Lower lobe of right lung (tissue), 2 donors: Measurements from ENCODE around the gene GGT5. TPM values are rescaled to one million over a fixed set of nuclear protein-coding genes. Genes with fewer than 3 reads are reported as not detected.

Experiments
- ATAC-seq, 2 donors: fragments of 200-7000 bp; cut with Tn5 transposase; one replicate each; pipeline ENCODE4 v1.9.1; 2020 to 2022; ENCODE audit warnings: mild to moderate bottlenecking in 2 of 2, moderate library complexity in 2 of 2
- DNase-seq: peaks from one replicate; pipeline ENCODE4 v3.0.0-alpha.2; 2020
- H3K27ac ChIP-seq: fragments of 200-600 bp; one replicate; pipeline ENCODE4 v1.8.0; 2022
- H3K27me3 ChIP-seq: fragments of 200-600 bp; one replicate; pipeline ENCODE4 v1.8.0; 2022; ENCODE audit warnings: low read depth
- H3K36me3 ChIP-seq: fragments of 200-600 bp; one replicate; pipeline ENCODE4 v1.8.0; 2022; ENCODE audit warnings: mild to moderate bottlenecking
- H3K4me1 ChIP-seq: fragments of 200-600 bp; one replicate; pipeline ENCODE4 v1.8.0; 2022
- H3K4me3 ChIP-seq: fragments of 200-600 bp; one replicate; pipeline ENCODE4 v1.8.0; 2022; ENCODE audit warnings: mild to moderate bottlenecking
- H3K9me3 ChIP-seq: fragments of 200-600 bp; one replicate; pipeline ENCODE4 v1.8.0; 2022
- intact Hi-C: fragments of 100-400 bp; cut with DNase I; formaldehyde crosslinking; loops from one replicate; pipeline ENCODE4 v1.11.0; 2022
- total RNA-seq: library from RNA; stranded (reverse); fragmentation: NEBNext Ultra II Directional; extraction: Animal tissue kit (Norgen Biotek cat#: 25700); gene quantifications from one replicate; pipeline ENCODE4 v1.2.1, GENCODE V29; 2021
- TF ChIP-seq, protein P1 (sequence below): fragments of 200-600 bp; IDR thresholded peaks from one replicate; pipeline ENCODE4 v1.8.0; 2022; ENCODE audit warnings: antibody characterized with exemption, mild to moderate bottlenecking
- donor health status: DM: no; HTN: yes; CAD: no; lungs with severe emphysema.

The GGT5 gene
- total RNA-seq, 1 donor from 2014 or later: 29.4 TPM

DNA sequence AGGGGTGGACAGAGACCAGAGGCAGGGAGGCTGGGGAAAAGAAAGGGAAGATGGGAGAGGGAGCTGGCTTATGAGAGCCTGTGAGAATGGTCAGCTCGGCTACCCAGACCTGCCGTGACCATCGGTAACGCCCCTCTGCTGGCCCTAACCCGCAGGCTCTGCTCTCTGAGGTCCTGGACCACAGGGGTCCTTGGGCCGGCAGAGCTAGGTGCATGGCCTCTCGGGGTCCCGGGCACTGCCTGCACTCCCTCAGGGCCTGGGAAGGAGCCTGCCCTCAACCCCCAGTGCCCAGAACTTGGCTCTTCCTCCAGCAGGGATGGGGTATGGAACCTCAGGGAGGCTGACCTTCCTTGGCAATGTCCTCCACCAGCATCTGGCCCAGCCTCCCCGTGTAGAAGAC, 13.2 kb downstream of the GGT5 start:
- Histone ChIP-seq H3K9me3 (no peaks in the 10 kb centered on the region), H3K27me3 (no peaks in the 10 kb centered on the region), H3K36me3 (no peaks in the 10 kb centered on the region), H3K4me3 (no peak overlapping the region), H3K4me1 (no peaks in the 10 kb centered on the region), H3K27ac (no peak overlapping the region)
- TF ChIP-seq, protein P1, sequence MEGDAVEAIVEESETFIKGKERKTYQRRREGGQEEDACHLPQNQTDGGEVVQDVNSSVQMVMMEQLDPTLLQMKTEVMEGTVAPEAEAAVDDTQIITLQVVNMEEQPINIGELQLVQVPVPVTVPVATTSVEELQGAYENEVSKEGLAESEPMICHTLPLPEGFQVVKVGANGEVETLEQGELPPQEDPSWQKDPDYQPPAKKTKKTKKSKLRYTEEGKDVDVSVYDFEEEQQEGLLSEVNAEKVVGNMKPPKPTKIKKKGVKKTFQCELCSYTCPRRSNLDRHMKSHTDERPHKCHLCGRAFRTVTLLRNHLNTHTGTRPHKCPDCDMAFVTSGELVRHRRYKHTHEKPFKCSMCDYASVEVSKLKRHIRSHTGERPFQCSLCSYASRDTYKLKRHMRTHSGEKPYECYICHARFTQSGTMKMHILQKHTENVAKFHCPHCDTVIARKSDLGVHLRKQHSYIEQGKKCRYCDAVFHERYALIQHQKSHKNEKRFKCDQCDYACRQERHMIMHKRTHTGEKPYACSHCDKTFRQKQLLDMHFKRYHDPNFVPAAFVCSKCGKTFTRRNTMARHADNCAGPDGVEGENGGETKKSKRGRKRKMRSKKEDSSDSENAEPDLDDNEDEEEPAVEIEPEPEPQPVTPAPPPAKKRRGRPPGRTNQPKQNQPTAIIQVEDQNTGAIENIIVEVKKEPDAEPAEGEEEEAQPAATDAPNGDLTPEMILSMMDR: no peak
- ATAC-seq (peak; percentile 5 to 18), DNase-seq (no peak)
- intact Hi-C loops: no loop called here

DNA sequence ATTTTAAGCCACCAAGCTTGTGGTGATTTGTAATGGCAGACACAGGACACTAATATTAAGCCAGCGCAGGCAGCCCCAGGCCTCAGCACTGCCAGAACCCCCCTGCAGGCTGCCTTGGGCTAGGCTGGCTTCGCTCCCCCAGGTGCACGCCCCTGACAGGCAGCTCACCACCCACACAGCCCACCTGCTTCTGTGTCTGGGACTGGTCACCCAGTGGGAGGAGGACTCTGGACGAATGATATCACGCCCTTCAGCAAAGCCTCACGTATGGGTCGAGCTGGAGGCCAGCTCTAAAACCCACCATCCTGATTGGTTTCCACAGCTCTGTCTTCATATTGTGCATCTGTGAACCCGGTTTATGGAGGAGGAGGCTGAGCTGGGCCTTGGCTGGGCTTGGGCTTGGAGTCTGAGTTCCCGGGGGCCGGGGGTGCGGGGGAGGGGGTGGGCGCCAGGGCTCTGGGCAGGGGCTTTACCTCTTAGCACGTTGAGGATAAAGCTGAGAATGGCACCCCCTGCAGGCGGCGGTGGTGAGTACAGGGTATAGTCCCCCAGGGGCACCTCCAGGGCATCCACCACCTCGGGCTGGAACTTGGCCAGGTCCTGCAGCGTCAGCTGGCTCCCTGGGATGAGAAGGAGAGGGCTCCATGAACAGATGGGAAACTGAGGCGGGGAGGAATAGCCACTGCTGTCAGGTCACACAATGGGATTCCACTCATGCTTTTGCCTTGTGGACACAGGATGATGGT, 13.8 kb downstream of the GGT5 start:
- intact Hi-C loops: no loop called here
- no peaks in the 10 kb centered on the region for H3K36me3 ChIP-seq
- H3K4me1 ChIP-seq: no peaks in the 10 kb centered on the region
- no peaks in the 10 kb centered on the region for H3K27me3 ChIP-seq
- DNase-seq (peak; percentile 82), ATAC-seq (peak; percentile 75 to 78)
- no peaks in the 10 kb centered on the region for H3K9me3 ChIP-seq
- no peak overlapping the region for H3K4me3 ChIP-seq
- H3K27ac ChIP-seq: no peak overlapping the region
- TF ChIP-seq, protein P1: peak; percentile 52

DNA sequence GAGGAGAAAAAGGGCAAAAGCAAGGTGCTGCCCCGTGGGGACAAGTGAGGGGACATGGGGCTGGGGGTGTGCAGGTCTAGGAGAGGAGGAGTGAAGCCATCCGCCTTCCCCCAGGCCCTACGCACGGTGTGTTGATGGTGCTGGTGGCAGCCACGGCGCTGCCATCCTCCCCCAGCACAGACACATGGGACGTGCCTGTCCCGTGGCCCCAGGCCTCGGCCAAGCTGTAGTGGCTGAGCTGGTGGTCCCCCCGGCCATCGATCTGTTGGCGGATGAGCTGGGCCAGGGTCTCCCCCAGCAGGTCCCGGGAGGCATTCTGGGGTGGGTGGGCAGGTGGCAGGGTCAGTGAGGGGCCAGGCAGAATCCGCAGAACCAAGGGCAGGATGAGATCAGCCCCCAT, 18.9 kb downstream of the GGT5 start:
- Histone ChIP-seq H3K27me3 (no peaks in the 10 kb centered on the region), H3K4me3 (no peak overlapping the region), H3K27ac (no peak overlapping the region), H3K4me1 (no peaks in the 10 kb centered on the region), H3K9me3 (peaks cover 8% of the 10 kb centered on the region), H3K36me3 (no peaks in the 10 kb centered on the region)
- ATAC-seq: no peak
- TF ChIP-seq, protein P1: no peak
- no peak for DNase-seq
- intact Hi-C loops: no loop called here

DNA sequence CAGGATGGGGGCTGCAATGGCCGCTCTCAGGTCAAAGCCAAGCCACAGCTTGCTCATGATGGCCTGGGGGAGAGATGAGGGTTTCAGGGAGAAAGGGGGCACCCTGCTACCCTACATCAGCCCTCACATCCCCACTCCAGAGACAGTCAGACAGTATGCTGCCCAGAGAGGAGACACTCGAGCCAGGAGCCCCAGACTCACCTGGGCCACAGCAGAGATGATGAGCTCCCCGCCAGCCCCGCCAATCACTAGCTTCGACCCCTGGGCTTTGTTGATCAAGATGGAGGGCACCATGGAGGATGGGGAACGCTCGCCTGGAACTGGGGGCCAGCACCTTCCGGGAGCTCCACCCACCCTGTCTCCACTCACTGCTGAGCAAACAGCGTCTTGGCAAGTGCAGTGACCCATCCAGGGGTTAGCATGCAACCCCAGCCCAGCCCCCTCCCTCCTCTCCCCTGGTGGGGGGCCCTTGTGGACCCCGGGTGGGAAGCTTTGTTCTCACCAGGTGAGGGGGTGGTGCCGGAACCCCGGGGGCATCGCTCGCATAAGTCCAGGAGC, 19.8 kb downstream of the GGT5 start:
- H3K4me3 ChIP-seq: no peak overlapping the region
- peaks cover 4% of the 10 kb centered on the region for H3K36me3 ChIP-seq
- ATAC-seq (no peak), DNase-seq (no peak)
- no peaks in the 10 kb centered on the region for H3K27me3 ChIP-seq
- peaks cover 8% of the 10 kb centered on the region for H3K9me3 ChIP-seq
- TF ChIP-seq, protein P1: no peak
- intact Hi-C loops: no loop called here
- no peaks in the 10 kb centered on the region for H3K4me1 ChIP-seq
- no peak overlapping the region for H3K27ac ChIP-seq

DNA sequence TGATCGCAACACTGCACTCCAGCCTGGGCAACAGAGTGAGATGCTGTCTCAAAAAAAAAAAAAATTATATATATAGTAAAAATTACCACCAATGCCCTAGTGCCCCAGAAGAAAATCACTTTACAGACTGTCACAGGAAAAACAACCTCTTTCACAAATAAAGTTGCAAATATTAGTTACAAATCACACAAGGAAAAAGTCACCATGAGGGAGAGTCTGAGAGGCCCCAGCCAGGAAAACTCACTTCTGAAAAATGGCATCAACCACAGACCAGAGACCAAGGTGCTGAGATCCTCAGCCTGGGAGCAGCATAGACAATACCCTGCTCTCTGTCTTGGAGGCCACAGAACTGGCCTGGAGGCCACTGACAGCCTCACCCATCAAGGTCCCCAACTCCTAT, 20.4 kb downstream of the GGT5 start:
- ATAC-seq (no peak), DNase-seq (no peak)
- TF ChIP-seq, protein P1: no peak
- H3K36me3 ChIP-seq: peaks cover 10% of the 10 kb centered on the region
- intact Hi-C loops: no loop called here
- no peaks in the 10 kb centered on the region for H3K4me1 ChIP-seq
- no peak overlapping the region for H3K27ac ChIP-seq
- peaks cover 8% of the 10 kb centered on the region for H3K9me3 ChIP-seq
- H3K27me3 ChIP-seq: no peaks in the 10 kb centered on the region
- H3K4me3 ChIP-seq: no peak overlapping the region
